Measurements from ENCODE around the gene CRYGN.

The CRYGN gene

GRCh38 chr7:151439855-151440798 lies at the start of gene CRYGN:
Gene CRYGN, minus strand, starts transcription at chr7:151440141. Its CDS starts 224 bp downstream, at chr7:151439917.
- no peak for DNase-seq (ENCODE audit: low read depth in 3 of 3)

DNA sequence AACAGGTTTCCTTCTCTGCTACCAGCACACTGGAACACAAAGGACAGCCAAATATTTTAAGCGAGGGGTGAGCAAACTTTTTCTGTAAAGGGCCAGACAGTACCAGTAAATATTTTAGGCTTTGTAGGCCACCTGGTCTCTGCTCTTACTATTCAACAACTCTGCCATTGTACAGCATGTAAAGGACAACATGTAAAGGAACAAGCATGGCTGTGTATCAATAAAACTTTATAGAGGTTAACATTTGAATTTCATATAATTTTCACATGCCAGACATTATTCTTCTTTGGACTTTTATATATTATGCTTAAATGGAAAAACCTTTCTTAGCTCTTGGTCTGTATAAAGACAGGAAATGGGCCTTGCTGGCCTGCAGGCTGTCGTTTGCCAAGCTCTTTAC lies 49.6 kb upstream of the CRYGN start:
- no peak for DNase-seq (ENCODE audit: low read depth in 3 of 3)

DNA sequence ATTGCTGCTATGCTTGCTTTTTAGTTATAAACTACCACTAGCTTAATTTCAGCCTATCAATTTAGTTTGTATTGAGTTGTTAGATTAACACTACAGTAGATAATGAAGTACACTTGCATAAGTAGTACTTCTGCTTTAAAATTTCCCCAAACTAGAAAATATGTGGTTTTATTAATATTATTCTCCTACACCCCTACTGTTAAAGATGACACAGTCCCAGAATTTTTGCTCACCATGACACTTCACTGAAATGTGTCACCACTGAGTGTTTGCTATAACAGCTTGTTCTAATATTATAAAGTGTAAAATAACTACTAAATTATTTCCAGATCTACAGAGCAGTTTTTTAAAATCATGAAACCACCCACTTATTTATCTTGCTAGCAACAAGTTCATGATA lies 48.2 kb upstream of the CRYGN start:
- DNase-seq (ENCODE audit: low read depth in 3 of 3): no peak

DNA sequence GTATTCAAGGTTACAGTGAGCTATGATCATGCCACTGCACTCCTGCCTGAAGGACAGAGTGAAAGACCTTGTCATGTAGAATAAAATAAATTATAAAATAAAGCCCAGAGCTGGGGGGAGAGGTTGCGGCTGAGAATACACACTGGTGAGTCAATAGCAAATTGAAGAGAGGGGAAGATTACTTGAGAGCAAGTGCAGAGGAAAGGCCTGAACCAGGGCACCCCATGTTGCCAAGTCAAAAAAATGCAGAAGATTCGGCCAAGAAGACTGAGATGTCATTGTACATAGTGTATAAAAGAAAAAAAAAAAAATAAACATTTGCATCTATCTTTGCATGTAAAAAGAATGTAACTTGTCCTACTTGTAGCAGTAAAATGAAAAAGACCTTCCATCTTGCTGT lies 47.3 kb upstream of the CRYGN start:
- no peak for DNase-seq (ENCODE audit: low read depth in 3 of 3)

DNA sequence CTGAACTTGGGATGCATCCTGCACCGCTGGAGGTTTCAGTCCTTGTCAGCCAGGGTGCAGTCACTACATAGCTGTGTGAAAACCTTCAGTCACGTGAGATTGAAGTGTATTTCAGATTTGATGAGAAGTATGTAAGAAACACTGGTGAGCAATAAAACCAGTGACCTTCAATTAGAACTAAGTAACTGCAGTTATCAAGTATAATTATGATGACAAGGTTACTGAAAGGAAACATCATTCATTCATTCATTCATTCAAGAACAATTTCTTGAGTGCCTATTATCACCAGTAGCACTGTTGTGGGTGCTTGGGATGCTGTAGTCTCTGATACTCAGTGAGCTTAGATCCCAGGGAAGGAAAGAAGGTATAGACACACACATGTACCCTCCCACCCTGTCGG lies 46.1 kb upstream of the CRYGN start:
- DNase-seq (ENCODE audit: low read depth in 3 of 3): no peak

DNA sequence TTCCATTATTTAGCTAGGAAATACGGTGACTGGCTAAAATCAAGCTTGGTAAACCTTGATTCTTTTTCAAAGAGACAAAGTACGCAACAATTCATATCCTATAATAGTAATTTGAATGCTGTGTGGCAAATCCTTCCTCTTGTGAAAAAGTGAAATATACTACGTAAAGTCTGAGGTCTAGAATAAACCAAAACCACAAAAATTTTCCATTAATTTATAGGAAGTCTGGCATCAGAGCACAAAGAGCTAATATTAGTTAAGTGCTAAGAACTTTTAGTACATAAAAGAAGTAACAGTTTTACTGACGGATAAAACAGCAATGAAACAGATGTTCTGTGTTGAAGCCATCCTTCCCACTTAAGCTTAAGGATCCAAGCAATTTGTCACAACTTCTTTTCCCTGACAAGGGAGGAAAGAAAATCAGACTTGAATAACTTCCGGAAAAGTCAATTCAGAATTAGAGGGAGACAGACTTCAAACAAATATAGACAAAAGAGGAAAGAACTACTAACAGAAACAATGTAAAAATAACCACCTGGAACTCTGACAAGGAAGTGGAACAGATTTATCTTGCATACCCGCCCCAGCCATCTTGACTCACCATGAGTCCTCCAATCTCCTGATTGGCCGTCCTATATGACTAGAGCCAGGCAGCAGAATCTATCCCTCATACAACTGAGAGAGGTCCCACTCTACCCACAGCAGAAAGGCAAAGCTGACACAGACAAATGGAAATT lies 45.2 kb upstream of the CRYGN start:
- DNase-seq (ENCODE audit: low read depth in 3 of 3): peak in 1 of 3 experiments; percentile 24

GRCh38 chr7:151483711-151483983 lies 43.7 kb upstream of the CRYGN start:
- DNase-seq (ENCODE audit: low read depth in 3 of 3): no peak

- no peak for DNase-seq (ENCODE audit: low read depth in 3 of 3)
Observed at GRCh38 chr7:151482883-151483710, 43.2 kb upstream of the CRYGN start.

GRCh38 chr7:151481650-151482505 lies 41.9 kb upstream of the CRYGN start:
- no peak for DNase-seq (ENCODE audit: low read depth in 3 of 3)

- DNase-seq (ENCODE audit: low read depth in 3 of 3): no peak
Observed at GRCh38 chr7:151477867-151478266, 37.9 kb upstream of the CRYGN start.

DNA sequence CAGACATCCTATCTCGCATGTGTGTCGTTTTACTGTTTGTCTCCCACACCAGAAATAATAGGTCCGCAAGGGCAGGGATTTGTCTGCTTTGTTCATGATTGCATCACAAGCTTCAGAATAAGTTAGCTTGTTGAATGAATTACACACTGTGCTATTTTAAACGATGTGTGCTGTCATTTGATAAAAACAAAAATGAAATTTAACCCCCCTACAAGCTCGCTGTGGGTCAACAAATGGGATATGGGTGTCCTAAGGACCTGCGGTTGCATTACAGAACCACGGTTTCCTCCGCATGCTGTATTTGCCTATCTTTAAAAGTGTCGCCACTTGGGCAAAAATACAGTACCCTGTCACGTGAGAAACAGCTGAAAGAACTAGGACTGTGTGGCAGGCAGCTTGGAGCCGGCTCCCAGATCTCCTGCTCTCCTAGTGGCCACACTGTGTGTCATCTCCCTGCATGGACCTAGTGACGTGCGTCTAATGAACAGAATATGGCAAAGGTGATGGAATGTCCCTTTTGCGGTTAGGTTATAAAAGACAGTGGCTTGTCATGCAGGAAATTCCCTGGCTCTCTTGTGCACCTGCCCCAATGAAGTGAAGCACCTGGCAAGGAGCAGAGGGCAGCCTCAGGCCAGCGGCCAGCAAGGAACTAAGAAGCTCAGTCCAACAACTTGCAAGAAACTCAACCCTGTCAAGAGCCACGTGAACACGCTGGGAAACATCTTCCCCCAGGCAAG lies 32.9 kb upstream of the CRYGN start:
- no peak for DNase-seq (ENCODE audit: low read depth in 3 of 3)

GRCh38 chr7:151470711-151471110 lies 30.8 kb upstream of the CRYGN start:
- DNase-seq (ENCODE audit: low read depth in 3 of 3): no peak

DNA sequence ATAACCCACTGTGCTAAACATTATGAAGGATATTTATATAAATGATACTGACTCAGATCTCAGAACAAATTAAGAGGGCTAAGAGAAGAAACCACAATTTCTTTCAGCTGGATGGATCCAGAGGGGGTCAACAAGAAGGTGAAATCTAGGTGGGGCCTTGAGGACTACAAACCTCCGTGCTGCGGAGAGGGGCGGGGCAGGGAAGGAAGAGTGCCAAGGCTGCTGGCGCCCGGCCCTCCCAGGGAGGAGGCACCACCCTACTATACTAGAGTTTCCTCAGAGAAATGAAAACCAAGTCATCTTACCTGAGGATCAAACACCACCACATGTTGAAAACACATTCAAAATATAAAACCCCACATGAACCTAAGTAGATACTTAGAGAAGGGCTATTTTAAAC lies 29.3 kb upstream of the CRYGN start:
- no peak for DNase-seq (ENCODE audit: low read depth in 3 of 3)

DNA sequence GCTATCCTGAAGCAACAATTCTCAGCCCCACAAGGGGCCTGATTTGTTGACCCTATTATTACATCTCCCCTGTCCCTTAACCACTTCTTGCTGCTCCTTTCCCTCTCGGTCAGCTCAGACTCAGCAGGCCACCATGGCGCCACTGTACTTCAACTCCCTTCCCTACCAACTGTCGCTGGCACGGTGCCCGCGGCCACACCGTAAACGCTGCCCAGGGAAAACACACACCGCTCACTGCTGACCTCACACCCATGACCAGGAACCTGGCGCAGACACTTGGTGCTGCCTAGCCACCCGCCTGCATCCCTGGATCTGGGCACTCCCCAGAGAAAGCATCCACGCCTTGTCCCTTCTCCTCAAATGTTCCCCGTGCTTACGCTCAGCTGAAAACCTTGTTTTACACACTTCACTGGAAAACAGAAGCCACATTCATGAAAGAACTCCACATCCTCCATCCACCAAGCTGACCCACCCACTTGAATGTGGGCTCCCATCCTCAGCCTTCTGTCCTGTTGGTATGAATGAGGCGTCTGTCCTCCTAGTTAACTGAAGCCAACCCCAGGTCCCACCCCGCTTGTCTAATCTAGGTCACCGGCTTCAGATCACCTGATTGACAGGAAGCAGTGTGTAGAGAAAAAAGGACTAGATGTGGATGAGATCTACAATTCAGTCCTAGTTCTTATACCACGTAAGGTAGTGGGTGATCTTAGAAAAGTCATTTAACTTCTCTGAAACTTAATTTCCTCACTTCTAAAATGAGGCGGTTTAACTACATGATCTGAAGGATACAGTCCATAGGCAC lies 28.5 kb upstream of the CRYGN start:
- DNase-seq (ENCODE audit: low read depth in 3 of 3): no peak

GRCh38 chr7:151465169-151465568 lies 25.2 kb upstream of the CRYGN start:
- DNase-seq (ENCODE audit: low read depth in 3 of 3): no peak

DNA sequence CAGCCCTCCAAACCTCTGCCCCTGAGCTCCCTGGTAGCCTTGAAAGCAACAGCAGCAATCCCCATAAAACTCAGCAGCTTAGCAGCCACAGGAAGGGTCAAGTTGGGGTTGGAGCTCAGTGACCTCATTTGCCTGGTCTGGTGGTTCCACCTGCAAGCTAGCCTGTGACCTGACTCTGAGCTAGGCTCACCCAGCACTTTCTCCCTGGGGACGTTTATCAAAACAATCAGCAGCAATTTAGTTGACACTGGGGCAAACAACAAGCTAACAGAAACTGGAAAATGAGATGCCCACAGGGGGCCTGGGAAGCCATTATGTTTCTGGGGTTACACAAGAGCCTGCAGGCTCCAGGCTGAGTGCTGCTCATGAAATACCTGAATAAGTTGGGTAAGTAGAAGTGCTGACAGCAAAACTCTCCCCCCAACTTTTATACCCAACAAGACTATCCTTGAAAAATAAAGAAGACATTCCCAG lies 22.4 kb upstream of the CRYGN start:
- no peak for DNase-seq (ENCODE audit: low read depth in 3 of 3)

DNA sequence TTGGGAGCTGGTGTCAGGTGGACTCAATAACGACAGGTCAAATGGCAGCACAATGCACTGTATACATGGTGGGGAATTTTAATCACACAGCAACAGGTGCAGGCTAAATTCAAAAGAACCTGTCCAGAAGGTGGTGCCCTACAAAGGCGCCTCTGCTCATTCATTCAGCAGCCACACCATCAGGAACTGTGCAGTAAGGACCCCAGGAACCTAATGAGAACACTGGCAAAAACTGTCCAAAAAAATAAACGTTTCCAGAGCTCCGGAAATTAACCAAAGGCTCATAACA lies 21.9 kb upstream of the CRYGN start:
- DNase-seq (ENCODE audit: low read depth in 3 of 3): no peak

- no peak for DNase-seq (ENCODE audit: low read depth in 3 of 3)
Observed at GRCh38 chr7:151461096-151461941, 21.4 kb upstream of the CRYGN start.

DNA sequence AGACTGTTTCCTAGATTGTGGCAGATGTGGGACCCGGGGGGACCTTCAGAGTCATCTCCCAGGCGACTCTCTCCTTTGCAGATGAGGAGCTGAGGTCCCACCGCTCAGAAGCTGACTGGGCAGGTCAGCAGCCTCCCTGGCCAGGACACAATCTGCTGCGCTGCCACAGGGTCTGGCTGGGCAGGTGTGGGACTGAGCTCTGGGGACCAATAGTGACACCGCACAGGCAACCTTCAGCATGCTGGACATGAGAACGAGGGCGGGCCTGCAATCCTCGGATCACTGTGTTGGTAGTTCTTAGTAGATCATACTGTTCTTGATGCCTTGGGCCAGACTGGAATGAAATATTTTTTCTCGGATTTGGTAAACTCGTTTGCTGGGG lies 20.5 kb upstream of the CRYGN start:
- DNase-seq (ENCODE audit: low read depth in 3 of 3): no peak

Data from stimulated activated CD4-positive, alpha-beta T cell treated with anti-CD3 and anti-CD28 coated beads, TNF-alpha, amount 100 ng/mL, for 24 hours (primary cell).